ENCODE measurements around the gene DNAL4.

DNA sequence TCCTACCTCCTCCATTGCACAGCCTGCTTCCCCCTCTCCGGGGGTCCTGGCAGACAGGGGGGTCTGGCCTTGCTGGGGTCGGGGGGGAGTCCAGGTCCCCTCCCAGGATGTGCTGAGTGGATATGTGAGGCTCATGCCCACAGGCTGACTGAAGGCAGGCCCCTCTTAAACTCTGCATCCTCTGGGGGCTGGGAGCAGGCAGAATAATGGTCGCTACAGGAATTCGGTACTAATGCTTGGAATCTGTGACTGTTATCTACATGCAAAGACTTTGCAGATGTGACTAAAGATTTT lies 36.5 kb downstream of the DNAL4 start:
- no peak for TF ChIP-seq POLR2A (IDR thresholded peaks at IDR 0.05; ENCODE audit: low read length)
- TF ChIP-seq GATA1 (IDR thresholded peaks at IDR 0.05; ENCODE audit: low read depth, low read length), result no peak
